KMS-11 (cell line): ENCODE results near the gene PYDC2.

Experiments used
- H2AFZ ChIP-seq: fragments of 200-600 bp; sonication (generic); 2 replicates; pipeline ENCODE4 v1.6.1; 2016; ENCODE audit warnings: antibody characterized with exemption, mixed run types, low read depth
- H3K27ac ChIP-seq: fragments of 200-600 bp; sonication (generic); 2 replicates; pipeline ENCODE4 v1.6.1; 2016; ENCODE audit warnings: mild to moderate bottlenecking, mixed run types
- H3K27me3 ChIP-seq: fragments of 200-600 bp; sonication (generic); 2 replicates; pipeline ENCODE4 v1.6.1; 2017; ENCODE audit warnings: mild to moderate bottlenecking, low read depth, mixed run types, moderate library complexity; ENCODE audit not compliant: insufficient read depth
- H3K36me3 ChIP-seq: fragments of 200-600 bp; sonication (generic); 2 replicates; pipeline ENCODE4 v1.6.1; 2017; ENCODE audit warnings: mild to moderate bottlenecking, mixed run types; ENCODE audit not compliant: insufficient read depth
- H3K4me1 ChIP-seq: fragments of 200-600 bp; sonication (generic); 2 replicates; pipeline ENCODE4 v1.6.1; 2016; ENCODE audit warnings: mild to moderate bottlenecking, low read depth, mixed run types; ENCODE audit not compliant: poor library complexity, severe bottlenecking
- H3K4me2 ChIP-seq: fragments of 200-600 bp; sonication (generic); 2 replicates; pipeline ENCODE4 v1.7.0; 2016; ENCODE audit warnings: mild to moderate bottlenecking, mixed run types
- H3K4me3 ChIP-seq: fragments of 200-600 bp; sonication (generic); IDR thresholded peaks from 2 replicates; pipeline ENCODE4 v1.6.1; 2017; ENCODE audit warnings: low read depth, low read length, mixed read lengths; ENCODE audit not compliant: insufficient read depth
- H3K79me2 ChIP-seq: fragments of 200-600 bp; sonication (generic); 2 replicates; pipeline ENCODE4 v1.6.1; 2016; ENCODE audit warnings: low read depth, mixed run types; ENCODE audit not compliant: insufficient read depth
- H3K9ac ChIP-seq: fragments of 200-600 bp; sonication (generic); 2 replicates; pipeline ENCODE4 v1.6.1; 2016; ENCODE audit warnings: mild to moderate bottlenecking, mixed run types
- H4K20me1 ChIP-seq: fragments of 200-600 bp; sonication (generic); 2 replicates; pipeline ENCODE4 v1.6.1; 2016; ENCODE audit warnings: mild to moderate bottlenecking, mixed run types; ENCODE audit not compliant: insufficient read depth
- TF ChIP-seq, protein P1 (sequence below): fragments of 200-600 bp; sonication (generic); conservative IDR thresholded peaks from 2 replicates; pipeline ENCODE4 v1.6.1; 2017; ENCODE audit warnings: low read depth, mild to moderate bottlenecking, antibody characterized with exemption, low read length, moderate library complexity, mixed read lengths

PYDC2 gene

DNA sequence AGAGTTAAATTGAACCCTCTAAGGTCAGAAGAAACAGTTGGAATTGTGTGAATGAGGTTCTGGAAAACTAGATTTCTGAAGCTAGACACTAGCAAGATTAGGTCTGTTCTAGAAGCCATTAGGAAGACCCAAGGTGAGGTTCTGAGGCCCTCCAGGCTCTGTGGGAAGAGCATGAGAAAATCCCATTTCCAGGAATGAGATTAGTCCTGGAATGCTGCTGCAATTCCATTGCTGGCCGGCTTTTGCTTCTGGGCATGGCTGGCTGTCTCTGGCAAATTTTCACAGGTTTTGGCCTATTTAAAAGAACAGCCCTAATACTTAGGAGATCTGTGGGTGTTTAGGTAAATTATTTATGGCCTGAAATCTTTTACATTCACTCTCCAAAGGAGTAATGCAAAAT, 26.9 kb upstream of the PYDC2 start:
- Histone ChIP-seq H3K27me3 (no peaks in the 10 kb centered on the region), H4K20me1 (no peaks in the 10 kb centered on the region), H3K27ac (no peak overlapping the region), H3K4me1 (no peaks in the 10 kb centered on the region), H3K36me3 (no peaks in the 10 kb centered on the region), H3K4me2 (no peak overlapping the region), H3K4me3 (no peak overlapping the region), H2AFZ (no peak overlapping the region), H3K79me2 (no peaks in the 10 kb centered on the region), H3K9ac (no peak overlapping the region)
- TF ChIP-seq, protein P1, sequence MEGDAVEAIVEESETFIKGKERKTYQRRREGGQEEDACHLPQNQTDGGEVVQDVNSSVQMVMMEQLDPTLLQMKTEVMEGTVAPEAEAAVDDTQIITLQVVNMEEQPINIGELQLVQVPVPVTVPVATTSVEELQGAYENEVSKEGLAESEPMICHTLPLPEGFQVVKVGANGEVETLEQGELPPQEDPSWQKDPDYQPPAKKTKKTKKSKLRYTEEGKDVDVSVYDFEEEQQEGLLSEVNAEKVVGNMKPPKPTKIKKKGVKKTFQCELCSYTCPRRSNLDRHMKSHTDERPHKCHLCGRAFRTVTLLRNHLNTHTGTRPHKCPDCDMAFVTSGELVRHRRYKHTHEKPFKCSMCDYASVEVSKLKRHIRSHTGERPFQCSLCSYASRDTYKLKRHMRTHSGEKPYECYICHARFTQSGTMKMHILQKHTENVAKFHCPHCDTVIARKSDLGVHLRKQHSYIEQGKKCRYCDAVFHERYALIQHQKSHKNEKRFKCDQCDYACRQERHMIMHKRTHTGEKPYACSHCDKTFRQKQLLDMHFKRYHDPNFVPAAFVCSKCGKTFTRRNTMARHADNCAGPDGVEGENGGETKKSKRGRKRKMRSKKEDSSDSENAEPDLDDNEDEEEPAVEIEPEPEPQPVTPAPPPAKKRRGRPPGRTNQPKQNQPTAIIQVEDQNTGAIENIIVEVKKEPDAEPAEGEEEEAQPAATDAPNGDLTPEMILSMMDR = no peak

DNA sequence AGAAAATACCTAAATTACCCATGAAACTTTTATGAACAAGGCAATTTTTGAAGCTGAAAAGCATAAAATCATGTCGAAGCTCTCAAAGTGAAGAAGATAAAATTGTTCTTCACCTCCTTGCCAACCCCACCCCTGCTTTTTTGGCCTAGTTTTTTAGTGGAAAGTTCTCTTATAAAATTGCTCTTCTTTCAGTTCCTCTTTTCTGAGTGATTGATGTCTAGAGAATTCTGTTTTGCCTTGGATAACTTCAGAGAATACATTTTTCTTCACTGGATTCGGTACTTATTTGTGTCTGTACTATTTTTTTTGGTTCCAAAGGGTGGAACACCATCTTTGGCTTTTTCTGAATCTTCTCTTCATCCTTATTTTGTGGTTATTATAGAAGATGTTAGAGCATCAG, 25.0 kb upstream of the PYDC2 start:
- H3K4me2 ChIP-seq = no peak overlapping the region
- no peaks in the 10 kb centered on the region for H3K4me1 ChIP-seq
- no peaks in the 10 kb centered on the region for H3K79me2 ChIP-seq
- H3K4me3 ChIP-seq = no peak overlapping the region
- no peaks in the 10 kb centered on the region for H3K27me3 ChIP-seq
- no peaks in the 10 kb centered on the region for H4K20me1 ChIP-seq
- TF ChIP-seq, protein P1 = no peak
- no peak overlapping the region for H3K9ac ChIP-seq
- H3K36me3 ChIP-seq = no peaks in the 10 kb centered on the region
- H2AFZ ChIP-seq = no peak overlapping the region
- H3K27ac ChIP-seq = no peak overlapping the region

- Histone ChIP-seq H3K4me2 (no peak overlapping the region), H2AFZ (no peak overlapping the region), H3K27me3 (no peaks in the 10 kb centered on the region), H3K9ac (no peak overlapping the region), H3K4me3 (no peak overlapping the region), H3K4me1 (no peaks in the 10 kb centered on the region), H3K79me2 (no peaks in the 10 kb centered on the region), H3K27ac (no peak overlapping the region), H4K20me1 (no peaks in the 10 kb centered on the region; the same call in 1 of the 2 replicates), H3K36me3 (no peaks in the 10 kb centered on the region)
- TF ChIP-seq, protein P1 = no peak
Observed at GRCh38 chr3:191438150-191438814, 22.7 kb upstream of the PYDC2 start.

DNA sequence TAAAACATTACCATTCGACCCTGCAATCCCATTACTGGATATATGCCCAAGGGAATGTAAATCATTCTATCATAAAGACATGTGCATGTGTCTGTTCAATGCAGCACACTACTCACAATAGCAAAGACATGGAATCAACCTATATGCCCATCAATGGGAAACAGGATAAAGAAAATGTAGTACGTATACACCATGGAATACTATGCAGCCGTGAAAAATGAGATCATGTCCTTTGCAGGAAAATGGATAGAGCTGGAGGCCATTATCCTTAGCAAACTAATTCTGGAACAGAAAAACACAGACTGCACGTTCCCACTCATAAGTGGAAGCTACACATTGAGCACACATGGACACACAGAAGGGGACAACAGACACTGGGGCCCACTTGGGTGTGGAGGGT, 20.4 kb upstream of the PYDC2 start:
- Histone ChIP-seq H4K20me1 (no peaks in the 10 kb centered on the region; the same call in 1 of the 2 replicates), H3K79me2 (no peaks in the 10 kb centered on the region)

More for the DNA sequence above, 20.4 kb upstream of the PYDC2 start:
- H3K36me3 ChIP-seq = no peaks in the 10 kb centered on the region
- no peak overlapping the region for H3K4me3 ChIP-seq
- no peaks in the 10 kb centered on the region for H3K27me3 ChIP-seq
- no peaks in the 10 kb centered on the region for H3K4me1 ChIP-seq
- H2AFZ ChIP-seq = no peak overlapping the region
- no peak overlapping the region for H3K27ac ChIP-seq
- TF ChIP-seq, protein P1 = no peak
- no peak overlapping the region for H3K9ac ChIP-seq
- H3K4me2 ChIP-seq = no peak overlapping the region
